ENCODE results near the gene DIP2B. TPM values are rescaled to one million over a fixed set of nuclear protein-coding genes. Genes with fewer than 3 reads are reported as not detected.

The DIP2B gene
- total and polyA plus RNA-seq, 2 of the 13 experiments (the other 11 are each of a cell fraction or from before 2014, with no cell fraction given), result 32.1 to 35.8 TPM

DNA sequence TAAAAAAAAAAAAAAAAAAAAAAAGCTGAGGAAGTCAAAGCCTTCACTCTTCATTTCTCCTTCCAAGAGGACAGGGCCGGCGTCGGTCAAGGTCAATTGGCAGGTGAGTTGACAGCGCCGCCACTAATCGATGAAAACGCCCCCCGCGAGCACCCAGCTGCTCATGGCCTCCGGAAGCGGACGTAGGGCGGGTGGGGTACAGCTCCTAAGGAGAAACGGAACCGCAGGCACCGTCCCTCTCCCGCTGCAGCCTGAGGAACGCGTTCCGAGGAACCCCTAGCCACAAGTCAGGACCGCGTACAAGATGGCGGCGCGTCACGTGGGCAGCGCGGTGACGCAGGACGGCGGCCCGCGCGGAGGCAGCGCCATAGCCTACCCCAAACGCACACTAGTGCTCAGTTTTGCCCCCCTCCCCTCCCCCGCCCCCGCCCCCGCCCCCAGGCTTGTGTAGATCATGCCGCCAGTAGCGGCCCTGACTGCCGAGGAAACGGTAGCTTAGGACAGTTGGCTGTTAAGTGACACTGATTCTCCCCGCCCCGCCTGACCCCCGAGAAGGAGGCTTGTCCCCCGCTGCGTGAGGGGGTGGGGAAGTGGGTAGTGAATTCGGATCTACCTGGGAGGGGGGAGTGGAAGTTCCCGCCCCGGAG is 259.0 kb downstream of the DIP2B start, which contains the start of gene ATF1 (continued):
- TF ChIP-seq, protein P1, sequence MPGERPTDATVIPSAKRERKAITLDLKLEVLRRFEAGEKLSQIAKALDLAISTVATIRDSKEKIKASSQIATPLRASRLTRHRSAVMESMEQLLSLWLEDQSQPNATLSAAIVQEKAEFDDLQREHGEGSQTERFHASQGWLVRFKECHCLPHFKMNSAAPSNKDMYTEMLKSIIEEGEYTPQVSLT (CRISPR knock-in tag; IDR thresholded peaks at IDR 0.05; ENCODE audit: borderline replicate concordance, low read depth), result no peak
- 0 out of 2 replicates have a peak, but pooled peaks have one; percentile 36 for TF ChIP-seq ZNF501 (CRISPR knock-in tag; IDR thresholded peaks at IDR 0.05)
- TF ChIP-seq ZSCAN20 (CRISPR knock-in tag; IDR thresholded peaks at IDR 0.05; ENCODE audit: borderline replicate concordance), result no peak
- peak; percentile 35 for TF ChIP-seq MED1 (CRISPR knock-in tag; IDR thresholded peaks at IDR 0.05)
- TF ChIP-seq ZNF549 (CRISPR knock-in tag; IDR thresholded peaks at IDR 0.05), result no peak
- peak; percentile 6 for TF ChIP-seq PHF5A (CRISPR knock-in tag; IDR thresholded peaks at IDR 0.05; ENCODE audit: low read depth, unreplicated experiment)
- TF ChIP-seq ZNF720 (CRISPR knock-in tag; IDR thresholded peaks at IDR 0.05), result no peak
- TF ChIP-seq, protein P2, sequence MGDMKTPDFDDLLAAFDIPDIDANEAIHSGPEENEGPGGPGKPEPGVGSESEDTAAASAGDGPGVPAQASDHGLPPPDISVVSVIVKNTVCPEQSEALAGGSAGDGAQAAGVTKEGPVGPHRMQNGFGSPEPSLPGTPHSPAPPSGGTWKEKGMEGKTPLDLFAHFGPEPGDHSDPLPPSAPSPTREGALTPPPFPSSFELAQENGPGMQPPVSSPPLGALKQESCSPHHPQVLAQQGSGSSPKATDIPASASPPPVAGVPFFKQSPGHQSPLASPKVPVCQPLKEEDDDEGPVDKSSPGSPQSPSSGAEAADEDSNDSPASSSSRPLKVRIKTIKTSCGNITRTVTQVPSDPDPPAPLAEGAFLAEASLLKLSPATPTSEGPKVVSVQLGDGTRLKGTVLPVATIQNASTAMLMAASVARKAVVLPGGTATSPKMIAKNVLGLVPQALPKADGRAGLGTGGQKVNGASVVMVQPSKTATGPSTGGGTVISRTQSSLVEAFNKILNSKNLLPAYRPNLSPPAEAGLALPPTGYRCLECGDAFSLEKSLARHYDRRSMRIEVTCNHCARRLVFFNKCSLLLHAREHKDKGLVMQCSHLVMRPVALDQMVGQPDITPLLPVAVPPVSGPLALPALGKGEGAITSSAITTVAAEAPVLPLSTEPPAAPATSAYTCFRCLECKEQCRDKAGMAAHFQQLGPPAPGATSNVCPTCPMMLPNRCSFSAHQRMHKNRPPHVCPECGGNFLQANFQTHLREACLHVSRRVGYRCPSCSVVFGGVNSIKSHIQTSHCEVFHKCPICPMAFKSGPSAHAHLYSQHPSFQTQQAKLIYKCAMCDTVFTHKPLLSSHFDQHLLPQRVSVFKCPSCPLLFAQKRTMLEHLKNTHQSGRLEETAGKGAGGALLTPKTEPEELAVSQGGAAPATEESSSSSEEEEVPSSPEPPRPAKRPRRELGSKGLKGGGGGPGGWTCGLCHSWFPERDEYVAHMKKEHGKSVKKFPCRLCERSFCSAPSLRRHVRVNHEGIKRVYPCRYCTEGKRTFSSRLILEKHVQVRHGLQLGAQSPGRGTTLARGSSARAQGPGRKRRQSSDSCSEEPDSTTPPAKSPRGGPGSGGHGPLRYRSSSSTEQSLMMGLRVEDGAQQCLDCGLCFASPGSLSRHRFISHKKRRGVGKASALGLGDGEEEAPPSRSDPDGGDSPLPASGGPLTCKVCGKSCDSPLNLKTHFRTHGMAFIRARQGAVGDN (CRISPR knock-in tag; IDR thresholded peaks at IDR 0.05), result peak; percentile 81
- peak; percentile 52 for TF ChIP-seq NCOA2 (CRISPR knock-in tag; IDR thresholded peaks at IDR 0.05)
- TF ChIP-seq DMAP1 (CRISPR knock-in tag; IDR thresholded peaks at IDR 0.05), result peak; percentile 90
- TF ChIP-seq ZEB1 (IDR thresholded peaks at IDR 0.05; ENCODE audit: insufficient replicate concordance, low read depth), result no peak
- no peak for TF ChIP-seq ZSCAN30 (CRISPR knock-in tag; IDR thresholded peaks at IDR 0.05)
- no peak for TF ChIP-seq ZNF530 (CRISPR knock-in tag; IDR thresholded peaks at IDR 0.05; ENCODE audit: low read depth)
- no peak for TF ChIP-seq ZNF703 (CRISPR knock-in tag; IDR thresholded peaks at IDR 0.05; ENCODE audit: borderline replicate concordance)
- TF ChIP-seq RFX5 (IDR thresholded peaks at IDR 0.05; ENCODE audit: low read depth, low read length), result no peak; the same call in 1 of the 2 replicates
- TF ChIP-seq ZKSCAN1 (IDR thresholded peaks at IDR 0.05; ENCODE audit: low read length), result no peak
- peak; percentile 99 for TF ChIP-seq HOXA3 (CRISPR knock-in tag; IDR thresholded peaks at IDR 0.05)
- TF ChIP-seq, protein P3, sequence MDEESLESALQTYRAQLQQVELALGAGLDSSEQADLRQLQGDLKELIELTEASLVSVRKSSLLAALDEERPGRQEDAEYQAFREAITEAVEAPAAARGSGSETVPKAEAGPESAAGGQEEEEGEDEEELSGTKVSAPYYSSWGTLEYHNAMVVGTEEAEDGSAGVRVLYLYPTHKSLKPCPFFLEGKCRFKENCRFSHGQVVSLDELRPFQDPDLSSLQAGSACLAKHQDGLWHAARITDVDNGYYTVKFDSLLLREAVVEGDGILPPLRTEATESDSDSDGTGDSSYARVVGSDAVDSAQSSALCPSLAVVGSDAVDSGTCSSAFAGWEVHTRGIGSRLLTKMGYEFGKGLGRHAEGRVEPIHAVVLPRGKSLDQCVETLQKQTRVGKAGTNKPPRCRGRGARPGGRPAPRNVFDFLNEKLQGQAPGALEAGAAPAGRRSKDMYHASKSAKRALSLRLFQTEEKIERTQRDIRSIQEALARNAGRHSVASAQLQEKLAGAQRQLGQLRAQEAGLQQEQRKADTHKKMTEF (CRISPR knock-in tag; IDR thresholded peaks at IDR 0.05), result peak; percentile 66; the same call in 1 of the 2 replicates
- peak; percentile 89 for TF ChIP-seq ONECUT2 (CRISPR knock-in tag; IDR thresholded peaks at IDR 0.05)
- peak; percentile 47; the same call in 1 of the 2 replicates for TF ChIP-seq ZNF772 (CRISPR knock-in tag; IDR thresholded peaks at IDR 0.05)
- TF ChIP-seq, protein P4, sequence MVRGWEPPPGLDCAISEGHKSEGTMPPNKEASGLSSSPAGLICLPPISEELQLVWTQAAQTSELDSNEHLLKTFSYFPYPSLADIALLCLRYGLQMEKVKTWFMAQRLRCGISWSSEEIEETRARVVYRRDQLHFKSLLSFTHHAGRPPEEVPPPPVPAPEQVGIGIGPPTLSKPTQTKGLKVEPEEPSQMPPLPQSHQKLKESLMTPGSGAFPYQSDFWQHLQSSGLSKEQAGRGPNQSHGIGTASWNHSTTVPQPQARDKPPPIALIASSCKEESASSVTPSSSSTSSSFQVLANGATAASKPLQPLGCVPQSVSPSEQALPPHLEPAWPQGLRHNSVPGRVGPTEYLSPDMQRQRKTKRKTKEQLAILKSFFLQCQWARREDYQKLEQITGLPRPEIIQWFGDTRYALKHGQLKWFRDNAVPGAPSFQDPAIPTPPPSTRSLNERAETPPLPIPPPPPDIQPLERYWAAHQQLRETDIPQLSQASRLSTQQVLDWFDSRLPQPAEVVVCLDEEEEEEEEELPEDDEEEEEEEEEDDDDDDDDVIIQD (CRISPR knock-in tag; IDR thresholded peaks at IDR 0.05; ENCODE audit: low read depth), result peak; percentile 10; the same call in 1 of the 2 replicates
- no peak for TF ChIP-seq SP2 (CRISPR knock-in tag; IDR thresholded peaks at IDR 0.05)
- TF ChIP-seq NR2F1 (CRISPR knock-in tag; IDR thresholded peaks at IDR 0.05), result no peak
- peak; percentile 31; the same call in 1 of the 2 replicates for TF ChIP-seq ZNF543 (CRISPR knock-in tag; IDR thresholded peaks at IDR 0.05)
- no peak for TF ChIP-seq WIZ (CRISPR knock-in tag; IDR thresholded peaks at IDR 0.05)
